SK-N-MC (cell line): ENCODE measurements around the gene CDKL2.

ENCODE experiments used
- DNase-seq: peaks from one replicate; pipeline ENCODE4 v3.0.0-alpha.2; 2011; ENCODE audit warnings: low read depth, low spot score
- H3K27ac ChIP-seq: fragments of 200-600 bp; sonication (generic); 2 replicates; pipeline ENCODE4 v1.5.1; 2016; ENCODE audit warnings: mixed run types
- H3K36me3 ChIP-seq: fragments of 200-600 bp; sonication (generic); 2 replicates; pipeline ENCODE4 v1.6.1; 2017; ENCODE audit warnings: antibody characterized with exemption, low read length, mixed read lengths; ENCODE audit not compliant: insufficient read depth
- H3K4me3 ChIP-seq: fragments of 200-600 bp; sonication (generic); 2 replicates; pipeline ENCODE4 v1.5.1; 2016
- H3K9ac ChIP-seq: fragments of 200-600 bp; sonication (generic); 2 replicates; pipeline ENCODE4 v1.8.0; 2017; ENCODE audit warnings: mixed run types, mixed read lengths; ENCODE audit not compliant: insufficient read length
- H3K9me3 ChIP-seq: fragments of 200-600 bp; sonication (generic); 2 replicates; pipeline ENCODE4 v1.6.1; 2017; ENCODE audit warnings: low read depth, mild to moderate bottlenecking, antibody characterized with exemption, low read length, moderate library complexity, mixed read lengths
- EZH2 ChIP-seq: fragments of 200-600 bp; sonication (generic); IDR thresholded peaks from one replicate; pipeline ENCODE4 v1.6.1; 2017; ENCODE audit warnings: antibody characterized with exemption
- FOXP2 ChIP-seq: optimal IDR thresholded peaks from 2 replicates; pipeline ENCODE3; 2011; ENCODE audit warnings: mild to moderate bottlenecking, moderate library complexity; ENCODE audit not compliant: insufficient read depth; ENCODE audit errors: extremely low read length, control extremely low read depth
- POLR2AphosphoS5 ChIP-seq: IDR thresholded peaks from 2 replicates; pipeline ENCODE4 v1.6.1; 2012; ENCODE audit warnings: mild to moderate bottlenecking, low read depth, low read length, borderline replicate concordance

Gene CDKL2

DNA sequence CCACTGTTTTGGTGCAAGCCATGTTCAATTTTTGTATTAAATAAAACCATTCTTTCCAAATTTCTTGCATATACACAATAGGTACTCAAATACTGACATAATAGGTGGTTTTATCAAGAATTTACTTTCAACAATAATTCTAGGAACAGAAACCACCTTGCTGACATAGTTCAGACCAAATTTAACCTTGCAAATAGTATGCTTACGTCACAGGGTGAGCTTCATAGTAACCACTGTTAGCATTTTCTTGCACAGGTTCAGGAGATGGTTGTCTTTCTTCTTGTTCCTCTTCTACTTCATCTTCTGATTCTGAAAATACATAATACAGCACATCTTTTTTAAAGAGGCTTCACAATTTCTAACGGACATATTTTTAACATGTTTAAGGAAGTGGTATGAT is 25.2 kb upstream of the CDKL2 start:
- peaks cover 100% of the 10 kb centered on the region for H3K36me3 ChIP-seq
- peak overlapping the region; percentile 56; the same call in 1 of the 2 replicates for H3K27ac ChIP-seq
- TF ChIP-seq POLR2AphosphoS5 (no peak), EZH2 (no peak), FOXP2 (no peak)

DNA sequence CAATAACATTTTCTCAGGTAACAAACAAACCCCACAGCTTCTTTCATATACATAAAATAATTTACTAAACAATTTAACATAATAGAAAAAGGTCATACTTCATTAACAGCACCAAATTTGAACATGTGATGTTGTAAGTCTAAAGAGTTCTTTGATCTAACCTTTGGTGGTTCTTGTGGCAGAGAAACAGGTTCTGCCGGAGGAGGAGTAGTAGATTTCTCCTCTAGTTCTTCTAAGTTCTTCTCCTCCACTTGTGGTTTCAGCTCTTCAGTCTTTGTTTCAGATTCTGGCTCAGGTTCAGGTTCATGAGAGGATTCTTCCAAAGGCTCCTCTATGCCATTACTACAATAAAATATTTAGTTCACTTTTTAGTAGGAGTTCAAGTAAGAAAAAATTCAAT is 24.6 kb upstream of the CDKL2 start:
- Histone ChIP-seq H3K9me3 (no peaks in the 10 kb centered on the region), H3K36me3 (peaks cover 97% of the 10 kb centered on the region), H3K4me3 (no peak overlapping the region), H3K9ac (no peak overlapping the region), H3K27ac (peak overlapping the region; percentile 56; the same call in 1 of the 2 replicates)
- TF ChIP-seq FOXP2: no peak
- TF ChIP-seq POLR2AphosphoS5: no peak
- DNase-seq: no peak

More for the DNA sequence above, 25.2 kb upstream of the CDKL2 start:
- no peak for DNase-seq
- H3K9ac ChIP-seq: no peak overlapping the region
- H3K9me3 ChIP-seq: no peaks in the 10 kb centered on the region
- no peak overlapping the region for H3K4me3 ChIP-seq

DNA sequence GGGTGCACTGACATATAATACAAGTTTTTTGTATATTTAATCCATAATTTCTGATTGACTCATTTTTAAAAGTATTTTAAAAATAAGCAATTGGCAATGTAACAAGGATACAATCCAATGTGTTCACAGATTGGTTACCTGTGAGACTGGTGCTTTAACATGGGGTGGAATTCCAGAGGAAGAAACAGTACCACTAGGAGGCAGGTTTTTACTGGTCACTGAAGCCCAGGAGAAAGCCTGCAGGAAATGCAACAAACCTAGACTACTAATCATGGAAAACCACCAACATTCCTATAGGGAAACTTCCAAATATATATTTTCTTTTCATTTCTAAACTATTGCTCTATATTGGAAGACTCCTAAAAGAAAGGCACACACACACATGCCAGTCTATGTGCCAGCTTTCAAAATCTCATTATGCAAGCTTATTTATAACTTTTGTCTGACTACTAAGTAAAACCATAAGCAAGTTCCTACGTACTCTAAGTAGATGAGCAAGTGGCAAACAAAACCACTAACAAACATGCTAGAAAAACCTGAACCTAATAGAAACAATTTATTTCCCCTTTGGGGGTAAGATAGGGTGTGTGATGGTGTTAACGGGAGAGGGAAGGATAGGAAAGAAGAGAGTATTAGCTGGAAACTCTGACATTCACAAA is 23.6 kb upstream of the CDKL2 start:
- Histone ChIP-seq H3K36me3 (peaks cover 95% of the 10 kb centered on the region), H3K9me3 (no peaks in the 10 kb centered on the region), H3K27ac (no peak overlapping the region), H3K4me3 (no peak overlapping the region), H3K9ac (no peak overlapping the region)
- TF ChIP-seq EZH2 (no peak), POLR2AphosphoS5 (no peak), FOXP2 (no peak)
- no peak for DNase-seq

DNA sequence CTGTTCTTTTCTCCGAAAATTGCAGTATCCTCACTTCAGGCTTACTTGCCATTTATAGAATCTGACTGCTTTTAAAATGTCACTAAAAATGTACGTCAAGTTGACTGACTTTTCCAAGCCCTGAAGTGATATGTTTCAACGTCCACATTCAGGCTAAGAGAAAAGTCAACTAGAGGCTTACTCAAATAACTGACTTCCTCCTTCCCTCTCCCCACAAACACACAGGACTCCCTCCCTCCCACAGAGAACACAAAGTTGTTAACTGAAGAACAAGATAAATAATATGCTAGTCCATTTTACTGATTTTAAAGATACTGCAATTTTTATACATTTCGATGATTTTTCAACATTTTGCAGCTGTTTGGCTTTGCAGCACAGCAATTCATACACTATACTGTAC is 13.8 kb upstream of the CDKL2 start:
- TF ChIP-seq POLR2AphosphoS5 (no peak), EZH2 (no peak), FOXP2 (no peak)
- Histone ChIP-seq H3K36me3 (peaks cover 88% of the 10 kb centered on the region), H3K9ac (no peak overlapping the region), H3K4me3 (peak overlapping the region; percentile 12; the same call in 1 of the 2 replicates), H3K27ac (peak overlapping the region; percentile 74), H3K9me3 (no peaks in the 10 kb centered on the region)
- no peak for DNase-seq

DNA sequence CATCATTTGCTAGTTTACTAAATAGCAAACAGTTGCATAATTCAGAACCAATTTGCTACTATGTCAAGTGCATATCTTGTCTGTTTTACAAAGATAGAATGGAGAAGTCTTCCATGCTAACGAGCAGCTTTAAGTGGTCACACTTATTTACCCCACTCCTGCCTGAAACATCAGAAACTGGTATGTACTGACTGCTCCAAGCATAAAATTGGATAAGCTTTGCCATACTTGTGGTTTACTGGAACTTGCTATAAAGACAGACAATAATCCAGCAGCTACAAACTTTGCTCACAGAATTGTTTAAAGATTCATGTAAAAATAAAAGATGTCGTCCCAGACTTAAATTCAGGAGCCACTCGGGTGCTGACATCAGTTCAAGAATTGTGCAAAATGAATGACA is 13.3 kb upstream of the CDKL2 start:
- TF ChIP-seq POLR2AphosphoS5: peak; percentile 13; the same call in 1 of the 2 replicates
- no peak for TF ChIP-seq FOXP2
- TF ChIP-seq EZH2: no peak
- Histone ChIP-seq H3K9me3 (no peaks in the 10 kb centered on the region), H3K4me3 (peak overlapping the region; percentile 12; the same call in 1 of the 2 replicates), H3K9ac (no peak overlapping the region), H3K27ac (peak overlapping the region; percentile 74), H3K36me3 (peaks cover 83% of the 10 kb centered on the region)
- DNase-seq: peak; percentile 35

DNA sequence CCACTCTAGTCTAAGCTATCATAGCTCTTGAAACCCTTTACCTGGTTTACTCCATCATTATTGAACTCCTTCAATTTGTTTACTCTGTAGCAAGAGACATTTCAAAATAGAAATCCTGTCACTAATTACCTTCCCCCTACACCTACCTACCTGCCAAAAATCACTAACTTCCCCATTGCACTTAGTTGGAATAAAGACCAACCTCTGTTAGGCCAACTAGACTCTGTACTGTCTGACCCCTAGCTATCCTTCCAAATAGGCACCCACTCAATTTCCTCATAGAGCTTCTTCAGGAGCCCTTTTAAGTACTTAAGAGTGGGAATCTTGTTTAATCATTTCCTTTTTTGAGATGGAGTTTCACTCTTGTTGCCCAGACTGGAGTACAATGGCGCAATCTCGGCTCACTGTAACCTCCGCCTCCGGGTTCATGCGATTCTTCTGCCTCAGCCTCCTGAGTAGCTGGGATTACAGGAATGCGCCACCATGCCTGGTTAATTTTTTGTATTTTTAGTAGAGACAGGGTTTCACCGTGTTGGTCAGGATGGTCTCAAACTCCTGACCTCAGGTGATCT is 8.9 kb upstream of the CDKL2 start:
- H3K4me3 ChIP-seq: no peak overlapping the region
- no peak overlapping the region for H3K27ac ChIP-seq
- no peaks in the 10 kb centered on the region for H3K9me3 ChIP-seq
- peaks cover 39% of the 10 kb centered on the region for H3K36me3 ChIP-seq
- TF ChIP-seq FOXP2 (no peak), POLR2AphosphoS5 (no peak), EZH2 (no peak)
- no peak overlapping the region for H3K9ac ChIP-seq
- DNase-seq: no peak

DNA sequence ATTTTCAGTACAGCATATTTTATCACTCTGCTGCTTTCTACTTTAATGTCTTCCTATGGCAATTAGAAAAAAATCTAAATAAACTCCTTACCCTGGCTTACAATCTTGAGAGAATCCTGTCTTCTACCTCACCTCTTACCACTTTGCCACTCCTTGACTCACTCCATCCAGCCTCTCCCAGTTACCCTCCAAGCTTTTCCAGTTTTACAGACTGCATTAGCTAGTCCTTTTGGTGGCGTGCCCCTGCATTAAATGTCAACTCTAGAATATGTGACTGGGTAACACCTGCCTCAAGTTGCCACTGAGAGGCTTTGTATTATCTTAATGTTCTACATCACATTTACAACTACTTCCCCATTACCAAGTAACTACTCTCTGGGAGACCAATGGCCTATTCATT is 7.5 kb upstream of the CDKL2 start:
- TF ChIP-seq EZH2 (no peak), POLR2AphosphoS5 (no peak), FOXP2 (no peak)
- H3K4me3 ChIP-seq: no peak overlapping the region

DNA sequence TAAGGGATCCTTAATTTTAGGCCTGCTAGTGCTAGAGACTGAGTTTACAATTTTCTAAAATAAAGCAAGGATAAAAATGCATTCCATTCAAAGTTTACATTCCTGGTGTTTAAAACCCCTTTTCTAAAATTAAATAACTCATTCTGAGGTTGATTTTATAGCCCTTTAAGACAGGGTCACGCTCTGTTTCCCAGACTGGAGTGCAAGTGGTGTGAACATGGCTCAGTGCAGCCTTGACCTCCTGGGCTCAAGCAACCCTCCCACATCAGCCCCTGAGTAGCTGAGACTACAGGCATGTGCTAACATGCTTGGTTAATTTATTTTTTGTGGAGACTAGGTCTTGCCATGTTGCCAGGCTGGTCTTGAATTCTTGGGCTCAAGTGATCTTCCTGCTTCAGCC is 6.8 kb upstream of the CDKL2 start:
- TF ChIP-seq POLR2AphosphoS5 (no peak), EZH2 (no peak), FOXP2 (no peak)
- H3K36me3 ChIP-seq: peaks cover 21% of the 10 kb centered on the region
- H3K9ac ChIP-seq: no peak overlapping the region
- H3K4me3 ChIP-seq: no peak overlapping the region
- H3K9me3 ChIP-seq: no peaks in the 10 kb centered on the region
- DNase-seq: no peak
- H3K27ac ChIP-seq: peak overlapping the region; percentile 55

More for the DNA sequence above, 7.5 kb upstream of the CDKL2 start:
- no peak for DNase-seq
- no peaks in the 10 kb centered on the region for H3K9me3 ChIP-seq
- H3K36me3 ChIP-seq: peaks cover 28% of the 10 kb centered on the region
- peak overlapping the region; percentile 55; the same call in 1 of the 2 replicates for H3K27ac ChIP-seq
- H3K9ac ChIP-seq: no peak overlapping the region

DNA sequence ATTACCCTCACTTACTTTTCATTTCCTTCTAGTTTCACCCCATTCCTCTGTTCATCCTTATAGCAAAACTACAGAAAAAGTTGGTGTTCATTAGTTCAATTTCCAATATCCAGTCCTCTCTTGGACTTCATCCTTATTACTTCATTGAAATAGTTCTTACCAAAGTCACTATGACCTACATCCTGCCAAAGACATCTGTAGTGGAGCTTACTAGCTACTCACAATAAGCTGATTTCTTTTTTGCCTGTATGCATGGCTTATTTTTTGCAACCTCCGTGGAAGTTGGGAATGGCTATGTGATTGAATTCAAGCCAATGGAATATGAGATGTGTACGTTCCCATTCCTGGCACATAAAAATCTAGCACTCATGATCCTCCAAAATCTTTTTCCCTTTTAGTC is 4.6 kb upstream of the CDKL2 start:
- DNase-seq: no peak
- Histone ChIP-seq H3K36me3 (peaks cover 2% of the 10 kb centered on the region), H3K9me3 (no peaks in the 10 kb centered on the region), H3K9ac (no peak overlapping the region), H3K4me3 (no peak overlapping the region), H3K27ac (no peak overlapping the region)
- TF ChIP-seq POLR2AphosphoS5 (no peak), FOXP2 (no peak), EZH2 (no peak)
